SIG-M5 treated with dmso at 0.1 percent for 504 hours (cell line): Measurements from ENCODE around the gene PSMB11.
"Not testable (repeated sequence)": the region's sequence is repeated elsewhere in the genome, so short reads cannot be mapped to it uniquely, and the experiment has no call there.

Experiments used
- DNase-seq: peaks from one replicate; lab custom pipeline; 2025; ENCODE audit not compliant: unreplicated experiment; lab: John Stamatoyannopoulos, UW

The PSMB11 gene, protein sequence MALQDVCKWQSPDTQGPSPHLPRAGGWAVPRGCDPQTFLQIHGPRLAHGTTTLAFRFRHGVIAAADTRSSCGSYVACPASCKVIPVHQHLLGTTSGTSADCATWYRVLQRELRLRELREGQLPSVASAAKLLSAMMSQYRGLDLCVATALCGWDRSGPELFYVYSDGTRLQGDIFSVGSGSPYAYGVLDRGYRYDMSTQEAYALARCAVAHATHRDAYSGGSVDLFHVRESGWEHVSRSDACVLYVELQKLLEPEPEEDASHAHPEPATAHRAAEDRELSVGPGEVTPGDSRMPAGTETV

DNA sequence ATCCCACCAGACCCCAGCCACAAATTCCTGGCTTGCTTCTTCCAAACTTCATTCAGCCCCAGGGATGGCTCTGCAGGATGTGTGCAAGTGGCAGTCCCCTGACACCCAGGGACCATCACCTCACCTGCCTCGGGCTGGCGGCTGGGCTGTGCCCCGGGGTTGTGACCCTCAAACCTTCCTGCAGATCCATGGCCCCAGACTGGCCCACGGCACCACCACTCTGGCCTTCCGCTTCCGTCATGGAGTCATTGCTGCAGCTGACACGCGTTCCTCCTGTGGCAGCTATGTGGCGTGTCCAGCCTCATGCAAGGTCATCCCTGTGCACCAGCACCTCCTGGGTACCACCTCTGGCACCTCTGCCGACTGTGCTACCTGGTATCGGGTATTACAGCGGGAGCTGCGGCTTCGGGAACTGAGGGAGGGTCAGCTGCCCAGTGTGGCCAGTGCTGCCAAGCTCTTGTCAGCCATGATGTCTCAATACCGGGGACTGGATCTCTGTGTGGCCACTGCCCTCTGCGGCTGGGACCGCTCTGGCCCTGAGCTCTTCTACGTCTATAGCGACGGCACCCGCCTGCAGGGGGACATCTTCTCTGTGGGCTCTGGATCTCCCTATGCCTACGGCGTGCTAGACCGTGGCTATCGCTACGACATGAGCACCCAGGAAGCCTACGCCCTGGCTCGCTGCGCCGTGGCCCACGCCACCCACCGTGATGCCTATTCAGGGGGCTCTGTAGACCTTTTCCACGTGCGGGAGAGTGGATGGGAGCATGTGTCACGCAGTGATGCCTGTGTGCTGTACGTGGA is at the start of gene PSMB11:
Gene PSMB11 (plus strand): TSS at position 51 of the 804 bp plus-strand sequence. CDS start 14 bp downstream, at position 65.
- DNase-seq: no peak

- DNase-seq: no peak
These were observed 48.5 kb upstream of the PSMB11 start for GRCh38 chr14:22993517-22993916.

- DNase-seq: peak; percentile 40
These were observed 47.2 kb upstream of the PSMB11 start for GRCh38 chr14:22994762-22995275.

- DNase-seq: no peak
These were observed 46.0 kb upstream of the PSMB11 start for GRCh38 chr14:22995889-22996625.

DNA sequence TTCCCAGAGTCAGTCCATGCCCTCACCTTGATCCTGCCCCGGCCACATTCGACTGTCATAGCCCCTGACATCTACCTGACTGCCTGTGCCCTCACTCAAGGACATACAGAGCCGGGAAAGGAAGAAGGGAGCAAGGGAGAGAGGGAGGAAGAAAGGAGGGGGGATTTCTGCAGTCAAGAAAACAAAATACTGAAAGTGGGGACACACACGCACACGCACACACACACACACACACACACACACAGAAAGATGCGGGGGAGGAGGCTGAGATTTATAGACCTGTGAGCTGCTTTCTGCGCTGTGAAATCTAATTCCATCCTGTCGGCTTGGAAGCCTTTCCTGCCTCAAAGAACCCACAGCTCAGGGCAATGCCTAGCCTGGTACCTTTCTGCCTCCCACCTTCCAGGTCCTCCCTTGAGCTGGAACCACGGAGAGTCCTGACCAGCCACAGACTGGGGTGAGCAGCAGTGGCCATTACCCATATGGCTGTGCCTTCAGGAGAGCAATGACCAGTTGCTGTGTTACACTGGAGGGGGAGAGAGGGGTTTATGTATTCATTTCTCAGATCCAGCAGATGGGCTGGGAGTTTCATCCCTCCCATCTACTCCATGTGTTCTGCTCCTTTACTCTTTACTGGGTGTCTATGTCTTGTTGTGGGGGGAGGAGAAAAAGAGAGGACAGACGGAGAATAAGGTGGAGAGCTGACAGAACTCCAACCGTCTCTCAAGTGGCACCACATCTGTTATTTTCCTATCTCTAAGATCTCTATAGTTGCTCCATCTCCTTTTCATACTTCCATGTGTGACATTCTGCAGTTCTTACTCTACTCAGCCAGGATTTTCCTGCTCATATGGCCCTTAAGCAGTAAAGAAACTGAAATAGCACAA is 45.0 kb upstream of the PSMB11 start:
- no peak for DNase-seq

DNA sequence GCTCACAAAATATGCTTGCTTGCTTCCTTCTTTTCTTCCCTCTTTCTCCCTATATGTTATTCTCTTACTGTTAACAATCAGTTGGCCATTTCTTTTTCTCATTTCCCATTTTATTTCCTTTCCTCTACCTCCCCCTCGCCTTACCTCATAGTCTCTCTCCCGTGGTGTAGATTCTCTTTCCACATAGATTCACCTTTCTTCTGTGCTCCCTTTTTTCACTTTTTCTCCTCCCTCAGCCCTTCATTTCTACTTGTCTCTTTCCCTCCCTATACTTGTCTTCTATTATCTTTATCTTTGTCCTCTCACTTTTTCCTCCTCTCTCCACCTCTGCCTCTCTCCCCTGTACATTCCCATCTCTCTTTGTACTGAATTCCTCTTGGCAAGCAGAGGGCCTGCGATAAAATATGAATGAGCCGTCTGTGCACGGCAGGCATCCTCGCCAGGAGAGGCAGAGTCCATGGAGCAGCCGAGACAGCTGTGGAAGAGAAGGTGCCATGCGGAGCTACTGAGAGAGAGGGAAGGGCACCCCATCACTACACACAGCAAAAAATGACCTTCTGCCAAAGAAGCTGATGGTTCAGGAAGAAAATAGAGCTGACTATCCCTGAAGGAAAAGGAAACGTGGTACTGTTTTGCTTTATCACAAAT is 44.2 kb upstream of the PSMB11 start:
- no peak for DNase-seq

- no peak for DNase-seq
These were observed 43.5 kb upstream of the PSMB11 start for GRCh38 chr14:22998329-22999012.

GRCh38 chr14:23000860-23001259 is 41.2 kb upstream of the PSMB11 start:
- DNase-seq: no peak

DNA sequence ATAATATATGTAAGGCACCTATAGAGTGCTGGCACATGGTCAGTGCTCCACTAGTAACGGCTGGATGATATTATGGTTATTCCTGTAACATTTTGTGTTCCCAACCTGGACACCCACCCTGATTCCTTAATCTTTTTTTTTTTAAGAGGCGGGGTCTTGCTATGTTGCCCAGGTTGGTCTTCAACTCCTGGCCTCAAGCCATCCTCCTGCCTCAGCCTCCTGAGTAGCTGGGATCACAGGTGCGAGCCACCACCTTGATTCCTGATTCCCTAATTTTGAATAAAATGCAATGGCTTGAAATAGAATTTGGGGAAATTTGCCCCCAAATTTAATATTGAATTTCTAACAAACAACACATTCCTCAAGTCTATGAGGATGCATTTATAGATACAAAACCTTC is 39.4 kb upstream of the PSMB11 start:
- DNase-seq: no peak

DNA sequence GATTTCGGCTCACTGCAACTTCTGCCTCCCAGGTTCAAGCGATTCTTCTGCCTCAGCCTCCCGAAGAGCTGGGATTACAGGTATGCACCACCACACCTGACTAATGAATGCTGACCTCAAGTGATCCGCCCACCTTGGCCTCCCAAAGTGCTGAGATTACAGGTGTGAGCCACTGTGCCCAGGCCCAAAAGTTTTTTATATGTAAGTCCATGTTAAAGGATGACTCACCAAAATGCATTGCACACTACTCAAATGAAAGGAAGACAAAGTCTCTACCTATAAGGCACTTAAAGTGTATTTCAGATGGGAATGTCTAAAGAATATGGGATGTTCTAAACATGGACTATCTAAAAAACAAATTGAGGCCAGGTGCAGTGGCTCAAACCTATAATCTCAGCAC is 37.7 kb upstream of the PSMB11 start:
- DNase-seq: not testable (repeated sequence)

- DNase-seq: peak; percentile 30
These were observed 36.4 kb upstream of the PSMB11 start for GRCh38 chr14:23005451-23006187.

DNA sequence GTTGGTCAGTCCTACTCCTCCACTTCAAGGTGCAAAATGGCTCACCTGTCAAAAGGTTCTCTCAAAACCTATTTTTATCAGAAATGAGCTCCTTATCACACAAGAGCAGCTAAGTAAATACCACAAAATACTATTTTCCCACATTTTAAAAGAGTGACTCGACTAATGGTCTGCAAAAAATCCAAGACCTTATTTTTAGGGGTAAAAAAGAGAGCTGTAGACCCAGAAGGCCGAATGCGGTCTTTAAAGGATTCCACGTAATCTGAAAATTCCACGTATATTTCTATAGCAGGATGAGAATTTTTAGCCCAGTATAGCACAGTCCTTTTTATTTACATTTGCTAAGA is 35.9 kb upstream of the PSMB11 start:
- no peak for DNase-seq

- DNase-seq: peak; percentile 99
These were observed 35.2 kb upstream of the PSMB11 start for GRCh38 chr14:23006544-23007419.

- DNase-seq: peak; percentile 65
These were observed 33.2 kb upstream of the PSMB11 start for GRCh38 chr14:23008831-23009230.

DNA sequence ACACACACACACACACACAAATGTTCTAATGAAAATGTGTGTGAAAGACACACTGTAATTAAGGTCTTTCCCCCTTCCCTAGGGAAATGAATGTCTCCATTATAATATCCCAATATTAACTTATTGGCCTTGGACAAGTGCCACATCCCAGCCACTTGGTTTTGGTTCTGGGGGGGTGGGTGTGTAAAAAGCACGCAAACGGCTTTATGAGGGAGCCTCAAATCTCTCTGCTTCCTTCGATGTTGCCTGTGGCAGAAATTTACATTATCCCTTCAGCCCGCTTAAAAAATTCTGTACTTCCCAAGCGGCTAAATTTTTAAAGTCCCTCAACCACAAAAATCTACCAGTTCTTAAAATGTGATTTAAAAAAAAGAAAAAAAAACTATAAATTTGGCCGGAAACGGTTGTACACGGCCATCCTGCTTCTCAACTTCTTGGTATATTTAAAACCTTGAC is 32.5 kb upstream of the PSMB11 start:
- DNase-seq: no peak

- peak; percentile 75 for DNase-seq
These were observed 31.9 kb upstream of the PSMB11 start, which contains the start of gene C14orf93 for GRCh38 chr14:23009939-23010726. C14orf93 (minus strand) TSS chr14:23010143; CDS start chr14:22999023, 11,120 bp downstream.
